K562 (cell line): ENCODE measurements around the gene HIPK2. TPM values are rescaled to one million over a fixed set of nuclear protein-coding genes. Genes with fewer than 3 reads are reported as not detected.

Experiments
- ATAC-seq: fragments of 200-7000 bp; cut with Tn5 transposase; 3 replicates; pipeline ENCODE4 v1.9.1; 2020; ENCODE audit warnings: moderate library complexity
- BruUV-seq: library from RNA; stranded (reverse); fragments of 400-500 nt; replicated peaks from 2 replicates; lab custom pipeline; 2021; lab: Mats Ljungman, UMichigan
- CTCF ChIA-PET: fragments of 300-600 bp; formaldehyde crosslinking; extraction: SDS; loops from one replicate; lab custom pipeline; 2021; ENCODE audit warnings: low intra/inter-chr PET ratio; lab: Yijun Ruan, JAX
- POLR2A ChIA-PET: fragments of 300-600, 350-650 bp; sonication (Branson Sonifier 250); formaldehyde crosslinking; extraction: SDS; loops from one replicate; lab custom pipeline; 2021; ENCODE audit warnings: antibody characterized with exemption, inconsistent platforms; lab: Yijun Ruan, JAX
- DNase-seq, 4 experiments: peaks; one replicate each; pipeline versions ENCODE4 v3.0.0 to v3.0.0-alpha.2; 2011 to 2018; ENCODE audit warnings: low spot score in 3 of 4, mixed read lengths in 3 of 4; ENCODE audit errors: extremely low read depth in 1 of 4
- FAIRE-seq: peaks from 2 replicates; lab custom pipeline; 2011; peaks lifted over from hg19 to GRCh38; lab: Jason Lieb, UNC
- H2AFZ ChIP-seq: 2 replicates; pipeline ENCODE4 v1.6.0; 2011; ENCODE audit warnings: low read depth, low read length, control low read depth, inconsistent platforms
- H3K27ac ChIP-seq: fragments of 200-600 bp; 3 replicates; pipeline ENCODE4 v1.8.0; 2011; ENCODE audit warnings: low read depth, mild to moderate bottlenecking, control low read depth, inconsistent platforms, low read length, moderate library complexity, mixed read lengths; ENCODE audit errors: extremely low read depth
- H3K27me3 ChIP-seq, 2 experiments: fragments of 300-600 bp in 1 of 2; 2 replicates in 1 of 2; 3 replicates in 1 of 2; pipeline versions ENCODE4 v1.6.0 to v1.8.0; 2011; ENCODE audit warnings: inconsistent platforms in 2 of 2, low read length in 2 of 2, mild to moderate bottlenecking in 1 of 2, mixed read lengths in 1 of 2, moderate library complexity in 1 of 2; ENCODE audit not compliant: control insufficient read depth in 2 of 2, insufficient read depth in 2 of 2
- H3K36me3 ChIP-seq: fragments of 300-600 bp; 3 replicates; pipeline ENCODE4 v1.8.0; 2011; ENCODE audit warnings: mild to moderate bottlenecking, low read length, inconsistent platforms; ENCODE audit not compliant: control insufficient read depth, insufficient read depth
- H3K4me1 ChIP-seq, 2 experiments: fragments of 200-600 bp in 1 of 2; replicated peaks in 1 of 2; 2 replicates in 1 of 2; 3 replicates in 1 of 2; pipeline versions ENCODE4 v1.5.1 to v1.8.0; 2011; ENCODE audit warnings: inconsistent platforms in 2 of 2, low read length in 2 of 2, mild to moderate bottlenecking in 1 of 2, mixed read lengths in 1 of 2, moderate library complexity in 1 of 2; ENCODE audit not compliant: control insufficient read depth in 2 of 2, insufficient read depth in 2 of 2
- H3K4me2 ChIP-seq: 2 replicates; pipeline ENCODE4 v1.6.1; 2011; ENCODE audit warnings: low read length, control low read depth, inconsistent platforms, mixed read lengths; ENCODE audit not compliant: insufficient read depth
- H3K4me3 ChIP-seq: fragments of 200-600 bp; sonication (generic), shearing (Covaris generic); 2 replicates; pipeline ENCODE4 v1.5.1; 2016; ENCODE audit warnings: control low read depth, inconsistent platforms
- H3K79me2 ChIP-seq: fragments of 200-600 bp; 3 replicates; pipeline ENCODE4 v1.8.0; 2011; ENCODE audit warnings: low read length, inconsistent platforms; ENCODE audit not compliant: control insufficient read depth, insufficient read depth
- H3K9ac ChIP-seq, 2 experiments: 2 replicates each; pipeline versions ENCODE4 v1.6.0 to v1.6.1; 2011; ENCODE audit warnings: low read depth in 2 of 2, low read length in 2 of 2, control low read depth in 1 of 2, inconsistent platforms in 1 of 2, mild to moderate bottlenecking in 1 of 2, mixed read lengths in 1 of 2; ENCODE audit not compliant: insufficient read depth in 1 of 2
- H3K9me1 ChIP-seq: one replicate; pipeline ENCODE4 v1.6.0; 2011; ENCODE audit warnings: inconsistent platforms, mild to moderate bottlenecking, low read length, moderate library complexity; ENCODE audit not compliant: control insufficient read depth, insufficient read depth
- H3K9me3 ChIP-seq: replicated peaks from 2 replicates; pipeline ENCODE4 v1.5.1; 2011; ENCODE audit warnings: low read depth, low read length, inconsistent platforms; ENCODE audit not compliant: control insufficient read depth, insufficient read depth
- H4K20me1 ChIP-seq: replicated peaks from 2 replicates; pipeline ENCODE4 v1.6.1; 2011; ENCODE audit warnings: low read length, inconsistent platforms, mixed read lengths; ENCODE audit not compliant: control insufficient read depth, insufficient read depth
- CBFB ChIP-seq: sonication (generic); formaldehyde crosslinking; IDR thresholded peaks from 2 replicates; pipeline ENCODE4 v1.4.0; 2020; ENCODE audit warnings: mild to moderate bottlenecking, missing genetic modification reagents
- CREBBP ChIP-seq: IDR thresholded peaks from one replicate; pipeline ENCODE4 v1.6.1; 2012; ENCODE audit warnings: low read depth, mild to moderate bottlenecking, control low read depth, inconsistent platforms, low read length
- GTF2A2 ChIP-seq: IDR thresholded peaks from 2 replicates; pipeline ENCODE4 v1.6.1; 2016; ENCODE audit warnings: mild to moderate bottlenecking, missing genetic modification characterization, missing compliant biosample characterization
- HBP1 ChIP-seq: fragments of 450-650 bp; formaldehyde crosslinking; IDR thresholded peaks from 2 replicates; pipeline ENCODE4 v1.4.0; 2022; ENCODE audit warnings: missing genetic modification characterization
- IFI16 ChIP-seq: fragments of 250-450 bp; sonication (Bioruptor Pico); IDR thresholded peaks from 2 replicates; pipeline ENCODE4 v2.1.2; 2022; ENCODE audit warnings: mild to moderate bottlenecking, inconsistent platforms
- NEUROD1 ChIP-seq: fragments of 150-350 bp; IDR thresholded peaks from 2 replicates; pipeline ENCODE4 v1.6.1; 2014; ENCODE audit warnings: borderline replicate concordance, low read length, low read depth; ENCODE audit not compliant: partially characterized antibody
- NFRKB ChIP-seq: fragments of 450-650 bp; IDR thresholded peaks from 2 replicates; pipeline ENCODE4 v1.6.1; 2016; ENCODE audit warnings: low read depth
- RREB1 ChIP-seq: fragments of 250-450 bp; sonication (Bioruptor Pico); IDR thresholded peaks from 2 replicates; pipeline ENCODE4 v1.4.0; 2020
- SMARCC2 ChIP-seq: fragments of 450-650 bp; IDR thresholded peaks from 2 replicates; pipeline ENCODE4 v1.6.1; 2017; ENCODE audit warnings: antibody characterized with exemption, moderate library complexity, mild to moderate bottlenecking, low read depth
- SUPT5H ChIP-seq: fragments of 450-650 bp; IDR thresholded peaks from 2 replicates; pipeline ENCODE4 v1.6.1; 2016
- TEAD1 ChIP-seq, 2 experiments: fragments of 450-650 bp in 1 of 2; sonication (generic) in 1 of 2; formaldehyde crosslinking; IDR thresholded peaks; 2 replicates each; pipeline versions ENCODE4 v1.4.0 to v1.8.0; 2020 to 2022; ENCODE audit warnings: mild to moderate bottlenecking in 2 of 2, missing genetic modification reagents in 1 of 2
- THRA ChIP-seq: fragments of 450-650 bp; IDR thresholded peaks from 2 replicates; pipeline ENCODE4 v1.6.1; 2017; ENCODE audit warnings: mild to moderate bottlenecking, moderate library complexity
- XRCC4 ChIP-seq: IDR thresholded peaks from one replicate; pipeline ENCODE4 v1.6.1; 2011; ENCODE audit not compliant: insufficient read depth, insufficient read length; ENCODE audit errors: extremely low read depth
- WGBS: fragments of 100-300 bp; shearing (Covaris generic); methylation state at CpG from one replicate; pipeline ENCODE4 v1.1.6; 2016; ENCODE audit warnings: low coverage, mixed read lengths; ENCODE audit not compliant: insufficient coverage; ENCODE audit errors: missing lambda C conversion rate; 5-methylcytosine and 5-hydroxymethylcytosine counted together
- in situ Hi-C: fragments of 300-500 bp; cut with MboI; formaldehyde crosslinking; loops from 4 replicates; pipeline ENCODE4 v1.15.0; 2018; ENCODE audit warnings: inconsistent platforms, mixed read lengths
- intact Hi-C: fragments of 100-400 bp; cut with micrococcal nuclease; formaldehyde crosslinking; loops from 2 replicates; pipeline ENCODE4 v1.14.2; 2022
- polyA plus RNA-seq, 8 experiments: library from polyadenylated mRNA; depleted of rRNA in 4 of 8; stranded (reverse) in 5 of 8; unstranded in 3 of 8; fragments of >200 nt; fragmentation: Nextera tagmentation in 2 of 8; fragmentation: Illumina TruSeq in 1 of 8; extraction: Ambion mirVana in 2 of 8; extraction: Trizol in 1 of 8; gene quantifications; 2 replicates each; pipeline versions ENCODE4 v1.2.1 to v1.2.3, GENCODE V29; 2011 to 2014; ENCODE audit warnings: inconsistent platforms in 1 of 8, missing spikeins in 1 of 8
- total RNA-seq, 7 experiments: library from RNA; depleted of rRNA in 6 of 7; stranded (reverse); fragments of >200 nt in 6 of 7; fragmentation: Illumina TruSeq in 2 of 7; extraction: Trizol in 2 of 7; gene quantifications; 2 replicates each; pipeline versions ENCODE4 v1.2.1 to v1.2.3, GENCODE V29; 2011 to 2021; ENCODE audit warnings: low replicate concordance in 1 of 7

Gene HIPK2
- total and polyA plus RNA-seq, 9 of the 15 experiments (the other 6 are each of a cell fraction or from before 2014, with no cell fraction given): 0.69 to 19.8 (median 5.1) TPM

GRCh38 chr7:139568346-139568675 is 209.5 kb downstream of the HIPK2 start:
- ChIA-PET POLR2A (interaction anchor here (1.2 kb wide), 1 partner anchor 28 kb away, joined by 3 read pairs; no protein-coding TSS in a partner anchor), CTCF (no interaction called here)
- peaks cover 0 to 8% of the 10 kb centered on the region in 2 experiments; a peak in 3 of 5 replicates for H3K4me1 ChIP-seq
- H3K27me3 ChIP-seq: peaks cover 0 to 15% of the 10 kb centered on the region in 2 experiments; a peak in 1 of 5 replicates
- in situ Hi-C loops: no loop called here
- H3K36me3 ChIP-seq: no peaks in the 10 kb centered on the region; the same call in 2 of the 3 replicates
- no peak for ATAC-seq
- no peak overlapping the region for H3K4me3 ChIP-seq
- no peak overlapping the region for H3K4me2 ChIP-seq
- H2AFZ ChIP-seq: no peak overlapping the region
- no peaks in the 10 kb centered on the region for H3K9me1 ChIP-seq
- no peak for FAIRE-seq
- no peaks in the 10 kb centered on the region for H3K9me3 ChIP-seq
- no peak for TF ChIP-seq XRCC4
- TF ChIP-seq CBFB (CRISPR knock-in tag): no peak
- no peak for TF ChIP-seq NEUROD1
- no peak for TF ChIP-seq SUPT5H
- TF ChIP-seq CREBBP: no peak
- TF ChIP-seq RREB1 (CRISPR knock-in tag): no peak
- no peak for TF ChIP-seq GTF2A2 (tag)
- TF ChIP-seq TEAD1 (CRISPR knock-in tag; IDR thresholded peaks at IDR 0.05): no peak
- no peak for TF ChIP-seq NFRKB
- TF ChIP-seq THRA: no peak
- TF ChIP-seq HBP1 (CRISPR knock-in tag): no peak
- no peak for TF ChIP-seq SMARCC2
- no peak for TF ChIP-seq IFI16 (CRISPR knock-in tag)
- TF ChIP-seq, all 486 proteins: peak for 0
- no TSS peak for BruUV-seq
- intact Hi-C loops: no loop called here
- H4K20me1 ChIP-seq: no peaks in the 10 kb centered on the region
- no peak overlapping the region for H3K9ac ChIP-seq
- no peak for DNase-seq
- no peaks in the 10 kb centered on the region for H3K79me2 ChIP-seq
- no peak overlapping the region for H3K27ac ChIP-seq
- WGBS: 37% methylated on average over 6 of the region's 6 CpGs
